Measurements from ENCODE around the gene LPCAT1. TPM values are rescaled to one million over a fixed set of nuclear protein-coding genes. Genes with fewer than 3 reads are reported as not detected.

LPCAT1 gene
- total RNA-seq, 1 donor from 2014 or later, result 108 TPM

GRCh38 chr5:1564824-1565736, 41.3 kb upstream of the LPCAT1 start:
- H3K27me3 ChIP-seq, result no peaks in the 10 kb centered on the region
- no peaks in the 10 kb centered on the region for H3K79me2 ChIP-seq (ENCODE audit: low read depth)
- H3K9me3 Mint-ChIP-seq, result peaks cover 5% of the 10 kb centered on the region
- H4K20me1 ChIP-seq (ENCODE audit: low read depth), result no peaks in the 10 kb centered on the region
- H3K36me3 ChIP-seq, result no peaks in the 10 kb centered on the region
- peaks cover 8% of the 10 kb centered on the region for H3K4me1 ChIP-seq
- no peak for DNase-seq (ENCODE audit: low spot score)
- no peak overlapping the region for H3K4me3 ChIP-seq
- no peaks in the 10 kb centered on the region for H3K9me3 ChIP-seq (ENCODE audit: low read depth)
- peaks cover 6% of the 10 kb centered on the region for H3K4me1 Mint-ChIP-seq
- H3K9ac ChIP-seq, result no peak overlapping the region
- H2AFZ ChIP-seq (replicated peaks), result no peak overlapping the region
- H3K4me3 Mint-ChIP-seq, result no peak overlapping the region
- TF ChIP-seq CTCF (IDR thresholded peaks at IDR 0.05), result no peak
- TF ChIP-seq EZH2 (IDR thresholded peaks at IDR 0.05), result no peak
- no peak for TF ChIP-seq EZH2phosphoT487 (IDR thresholded peaks at IDR 0.05)
- no peaks in the 10 kb centered on the region for H3K27me3 Mint-ChIP-seq (ENCODE audit: insufficient read depth, low read depth)
- no peaks in the 10 kb centered on the region for H3F3A ChIP-seq (ENCODE audit: low read depth)
- no peak overlapping the region for H3K27ac Mint-ChIP-seq
- no peak overlapping the region for H3K4me2 ChIP-seq
- H3K36me3 Mint-ChIP-seq, result peaks cover 5% of the 10 kb centered on the region
- no peak overlapping the region for H3K27ac ChIP-seq

GRCh38 chr5:1564182-1564748, 40.5 kb upstream of the LPCAT1 start:
- no peak for DNase-seq (ENCODE audit: low spot score)
- no peak overlapping the region for H3K4me3 ChIP-seq
- no peak overlapping the region for H3K4me2 ChIP-seq
- peaks cover 6% of the 10 kb centered on the region for H3K4me1 Mint-ChIP-seq
- no peaks in the 10 kb centered on the region for H3K27me3 ChIP-seq
- H3K9me3 ChIP-seq (ENCODE audit: low read depth), result no peaks in the 10 kb centered on the region
- no peaks in the 10 kb centered on the region for H3K36me3 Mint-ChIP-seq
- H4K20me1 ChIP-seq (ENCODE audit: low read depth), result no peaks in the 10 kb centered on the region
- H3K27ac ChIP-seq, result no peak overlapping the region
- H3K27me3 Mint-ChIP-seq (ENCODE audit: insufficient read depth, low read depth), result no peaks in the 10 kb centered on the region
- H3K4me1 ChIP-seq, result peaks cover 8% of the 10 kb centered on the region
- no peaks in the 10 kb centered on the region for H3F3A ChIP-seq (ENCODE audit: low read depth)
- peaks cover 2% of the 10 kb centered on the region for H3K9me3 Mint-ChIP-seq
- H3K4me3 Mint-ChIP-seq, result peak overlapping the region; percentile 41
- H3K36me3 ChIP-seq, result no peaks in the 10 kb centered on the region
- no peak overlapping the region for H3K27ac Mint-ChIP-seq
- TF ChIP-seq EZH2phosphoT487 (IDR thresholded peaks at IDR 0.05) (no peak), EZH2 (IDR thresholded peaks at IDR 0.05) (no peak), CTCF (IDR thresholded peaks at IDR 0.05) (no peak)
- H2AFZ ChIP-seq (replicated peaks), result no peak overlapping the region
- no peaks in the 10 kb centered on the region for H3K79me2 ChIP-seq (ENCODE audit: low read depth)
- H3K9ac ChIP-seq, result no peak overlapping the region

GRCh38 chr5:1563617-1564181, 39.9 kb upstream of the LPCAT1 start:
- H3K4me3 Mint-ChIP-seq, result peak overlapping the region; percentile 41
- no peaks in the 10 kb centered on the region for H3K36me3 Mint-ChIP-seq
- Histone ChIP-seq H3K9me3 (ENCODE audit: low read depth) (no peaks in the 10 kb centered on the region), H3K9ac (no peak overlapping the region), H3F3A (ENCODE audit: low read depth) (no peaks in the 10 kb centered on the region), H3K4me3 (no peak overlapping the region), H3K79me2 (ENCODE audit: low read depth) (no peaks in the 10 kb centered on the region), H3K4me2 (no peak overlapping the region), H2AFZ (replicated peaks) (no peak overlapping the region), H3K27me3 (no peaks in the 10 kb centered on the region), H3K36me3 (no peaks in the 10 kb centered on the region), H3K27ac (no peak overlapping the region), H3K4me1 (peaks cover 8% of the 10 kb centered on the region), H4K20me1 (ENCODE audit: low read depth) (no peaks in the 10 kb centered on the region)
- no peak for DNase-seq (ENCODE audit: low spot score)
- H3K4me1 Mint-ChIP-seq, result peaks cover 6% of the 10 kb centered on the region
- peaks cover 2% of the 10 kb centered on the region for H3K9me3 Mint-ChIP-seq
- H3K27ac Mint-ChIP-seq, result no peak overlapping the region
- TF ChIP-seq EZH2 (IDR thresholded peaks at IDR 0.05) (no peak), EZH2phosphoT487 (IDR thresholded peaks at IDR 0.05) (no peak), CTCF (IDR thresholded peaks at IDR 0.05) (no peak)
- H3K27me3 Mint-ChIP-seq (ENCODE audit: insufficient read depth, low read depth), result no peaks in the 10 kb centered on the region

All from neural progenitor cell (in vitro differentiated cells).